Esophagus muscularis mucosa (tissue), 4 donors: ENCODE measurements around the gene ZNF576.

ENCODE experiments used
- CTCF ChIP-seq, 3 experiments: fragments of 200-600 bp in 2 of 3; fragments of 450-650 bp in 1 of 3; sonication (generic) in 2 of 3; IDR thresholded peaks; one replicate each; pipeline ENCODE4 v1.5.1; 2017 to 2019; ENCODE audit warnings: antibody characterized with exemption in 3 of 3, mild to moderate bottlenecking in 2 of 3, moderate library complexity in 1 of 3
- EP300 ChIP-seq: sonication (generic); formaldehyde crosslinking; IDR thresholded peaks from one replicate; pipeline ENCODE4 v1.6.1; 2017; ENCODE audit warnings: antibody characterized with exemption
- POLR2A ChIP-seq: fragments of 450-650 bp; IDR thresholded peaks from one replicate; pipeline ENCODE4 v1.6.1; 2017; ENCODE audit warnings: antibody characterized with exemption, moderate library complexity, mild to moderate bottlenecking, low read depth

- TF ChIP-seq CTCF (IDR thresholded peaks at IDR 0.05) (no peak), POLR2A (no peak), EP300 (no peak)
These were observed 42.0 kb downstream of the ZNF576 start for GRCh38 chr19:43638214-43638994.
